Breast epithelium (tissue), 4 donors: ENCODE results near the gene KCNK15. TPM values are rescaled to one million over a fixed set of nuclear protein-coding genes. Genes with fewer than 3 reads are reported as not detected.

Experiments used
- DNase-seq, 2 donors: peaks; one replicate each; pipeline ENCODE4 v3.0.0-alpha.2; 2019; ENCODE audit warnings: low spot score in 2 of 2
- H3K27ac ChIP-seq, 2 donors: fragments of 200-600 bp; sonication (generic) in 1 of 2; one replicate each; pipeline ENCODE4 v1.5.1; 2016 to 2019; ENCODE audit warnings: mild to moderate bottlenecking in 1 of 2
- H3K27me3 ChIP-seq, 2 donors: fragments of 200-600 bp; sonication (generic) in 1 of 2; one replicate each; pipeline versions ENCODE4 v1.5.1 to v1.6.0; 2017 to 2019; ENCODE audit warnings: control low read depth in 1 of 2, mild to moderate bottlenecking in 1 of 2
- H3K36me3 ChIP-seq: fragments of 200-600 bp; one replicate; pipeline ENCODE4 v1.5.1; 2019
- H3K4me1 ChIP-seq, 2 donors: fragments of 200-600 bp; sonication (generic); one replicate each; pipeline ENCODE4 v1.5.1; 2016 to 2019; ENCODE audit warnings: control low read depth in 1 of 2
- H3K4me3 ChIP-seq, 3 donors: fragments of 200-600 bp; sonication (generic); 1 replicate in 2 of 3; 2 replicates in 1 of 3; pipeline ENCODE4 v1.5.1; 2016 to 2019; ENCODE audit warnings: mild to moderate bottlenecking in 3 of 3, moderate library complexity in 2 of 3
- H3K9me3 ChIP-seq, 2 donors: fragments of 200-600 bp; sonication (generic) in 1 of 2; one replicate each; pipeline ENCODE4 v1.5.1; 2016 to 2019; ENCODE audit warnings: control low read depth in 1 of 2
- CTCF ChIP-seq, 3 donors: fragments of 450-650 bp; IDR thresholded peaks; one replicate each; pipeline ENCODE4 v1.5.1; 2016 to 2017; ENCODE audit warnings: antibody characterized with exemption in 3 of 3, mild to moderate bottlenecking in 3 of 3, moderate library complexity in 3 of 3
- POLR2A ChIP-seq: fragments of 450-650 bp; IDR thresholded peaks from one replicate; pipeline ENCODE4 v1.6.1; 2016; ENCODE audit warnings: antibody characterized with exemption, mild to moderate bottlenecking, moderate library complexity
- POLR2AphosphoS5 ChIP-seq, 3 donors: sonication (generic); formaldehyde crosslinking; IDR thresholded peaks; one replicate each; pipeline ENCODE4 v1.6.1; 2017; ENCODE audit warnings: antibody characterized with exemption in 3 of 3
- intact Hi-C: fragments of 100-400 bp; cut with DNase I; formaldehyde crosslinking; loops from one replicate; pipeline ENCODE4 v1.15.1; 2023; ENCODE audit warnings: low total_unique reads
- total RNA-seq, 3 donors: library from RNA; depleted of rRNA; stranded (reverse); fragments of >200 nt; gene quantifications; one replicate each; pipeline ENCODE4 v1.1.0, GENCODE V29; 2016

Gene KCNK15
- total RNA-seq, 3 donors from 2014 or later, result 5.0 to 7.3 (median 5.6) TPM

GRCh38 chr20:44742304-44743079 is 3.2 kb upstream of the KCNK15 start:
- Histone ChIP-seq H3K9me3 (no peaks in the 10 kb centered on the region), H3K4me1 (peaks cover 0 to 10% of the 10 kb centered on the region in 2 donors), H3K36me3 (no peaks in the 10 kb centered on the region), H3K27ac (peak overlapping the region in 1 of 2 donors; percentile 12), H3K27me3 (no peaks in the 10 kb centered on the region), H3K4me3 (no peak overlapping the region)
- DNase-seq, result no peak
- intact Hi-C loops, result no loop called here
- TF ChIP-seq POLR2A (no peak), POLR2AphosphoS5 (IDR thresholded peaks at IDR 0.05) (no peak), CTCF (IDR thresholded peaks at IDR 0.05) (no peak)

GRCh38 chr20:44743080-44743701 is 2.5 kb upstream of the KCNK15 start:
- Histone ChIP-seq H3K4me3 (no peak overlapping the region), H3K27ac (no peak overlapping the region), H3K4me1 (peaks cover 0 to 10% of the 10 kb centered on the region in 2 donors), H3K27me3 (no peaks in the 10 kb centered on the region), H3K9me3 (no peaks in the 10 kb centered on the region), H3K36me3 (no peaks in the 10 kb centered on the region)
- intact Hi-C loops, result no loop called here
- DNase-seq, result no peak
- TF ChIP-seq POLR2A, result no peak
- TF ChIP-seq CTCF (IDR thresholded peaks at IDR 0.05), result no peak
- TF ChIP-seq POLR2AphosphoS5 (IDR thresholded peaks at IDR 0.05), result no peak

GRCh38 chr20:44743916-44744655 is 1.6 kb upstream of the KCNK15 start:
- TF ChIP-seq POLR2AphosphoS5 (IDR thresholded peaks at IDR 0.05) (no peak), POLR2A (no peak), CTCF (IDR thresholded peaks at IDR 0.05) (no peak)
- no peak overlapping the region for H3K4me3 ChIP-seq
- intact Hi-C loops, result no loop called here
- H3K27me3 ChIP-seq, result no peaks in the 10 kb centered on the region
- H3K4me1 ChIP-seq, result peaks cover 0 to 10% of the 10 kb centered on the region in 2 donors
- no peaks in the 10 kb centered on the region for H3K9me3 ChIP-seq
- no peaks in the 10 kb centered on the region for H3K36me3 ChIP-seq
- DNase-seq, result no peak
- H3K27ac ChIP-seq, result no peak overlapping the region

DNA sequence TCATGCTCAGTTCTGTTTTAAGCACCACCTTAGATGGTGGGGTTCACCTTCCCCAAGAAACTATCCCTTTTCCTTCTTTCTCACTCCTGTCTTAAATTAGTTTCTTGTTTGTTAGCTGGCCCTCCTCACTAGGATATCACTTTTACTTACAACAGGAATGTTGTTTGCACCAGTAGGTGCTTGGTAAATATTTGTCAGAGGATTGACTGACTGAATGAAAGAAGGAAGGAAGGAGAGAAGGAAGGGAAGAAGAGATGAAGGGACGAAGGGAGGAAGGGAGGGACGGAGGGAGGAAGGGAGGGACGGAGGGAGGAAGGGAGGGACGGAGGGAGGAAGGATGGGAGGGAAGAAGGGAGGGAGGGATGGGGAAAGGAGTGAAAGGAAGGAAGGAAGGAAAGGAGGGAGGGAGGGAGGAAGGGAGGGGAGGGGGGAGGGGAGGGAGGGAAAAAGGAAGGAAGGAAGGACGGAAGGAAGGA is 505 bp upstream of the KCNK15 start:
- H3K9me3 ChIP-seq, result no peaks in the 10 kb centered on the region
- H3K36me3 ChIP-seq, result no peaks in the 10 kb centered on the region
- TF ChIP-seq POLR2A, result no peak
- TF ChIP-seq CTCF (IDR thresholded peaks at IDR 0.05), result no peak
- no peak for TF ChIP-seq POLR2AphosphoS5 (IDR thresholded peaks at IDR 0.05)
- H3K27me3 ChIP-seq, result no peaks in the 10 kb centered on the region
- peaks cover 0 to 10% of the 10 kb centered on the region in 2 donors for H3K4me1 ChIP-seq
- peak overlapping the region; percentile 59 to 90 (median 64) for H3K4me3 ChIP-seq
- intact Hi-C loops, result no loop called here
- no peak for DNase-seq
- peak overlapping the region; percentile 67 to 89 for H3K27ac ChIP-seq
